Measurements from ENCODE around the gene CACTIN.
"Not testable (repeated sequence)": the region's sequence is repeated elsewhere in the genome, so short reads cannot be mapped to it uniquely, and the experiment has no call there.

Gene CACTIN

GRCh38 chr19:3626473-3627350, at the start of gene CACTIN:
TSS of gene CACTIN (minus strand) at chr19:3626790. CDS start at chr19:3626762, 28 bp downstream.
- DNase-seq: peak; percentile 87 to 97

- DNase-seq: no peak
These were observed 48.4 kb upstream of the CACTIN start for GRCh38 chr19:3674784-3675543.

GRCh38 chr19:3673506-3674439, 47.2 kb upstream of the CACTIN start:
- no peak for DNase-seq

GRCh38 chr19:3672993-3673392, 46.4 kb upstream of the CACTIN start:
- no peak for DNase-seq

- DNase-seq: no peak
These were observed 46.0 kb upstream of the CACTIN start for GRCh38 chr19:3672575-3672948.

GRCh38 chr19:3671680-3672574, 45.3 kb upstream of the CACTIN start:
- DNase-seq: no peak

- DNase-seq: no peak
These were observed 44.4 kb upstream of the CACTIN start for GRCh38 chr19:3670796-3671679.

GRCh38 chr19:3669947-3670795, 43.6 kb upstream of the CACTIN start:
- no peak for DNase-seq

GRCh38 chr19:3669082-3669946, 42.7 kb upstream of the CACTIN start:
- DNase-seq: no peak

GRCh38 chr19:3668331-3669081, 41.9 kb upstream of the CACTIN start:
- DNase-seq: no peak

- DNase-seq: no peak
These were observed 41.2 kb upstream of the CACTIN start for GRCh38 chr19:3667766-3668165.

GRCh38 chr19:3667037-3667638, 40.5 kb upstream of the CACTIN start:
- DNase-seq: no peak

- not testable (repeated sequence) for DNase-seq
These were observed 39.9 kb upstream of the CACTIN start for GRCh38 chr19:3666545-3666856.

- DNase-seq: peak in 1 of 2 experiments; percentile 17
These were observed 39.3 kb upstream of the CACTIN start for GRCh38 chr19:3665681-3666544.

- no peak for DNase-seq
These were observed 38.5 kb upstream of the CACTIN start for GRCh38 chr19:3664879-3665642.

- DNase-seq: no peak
These were observed 37.2 kb upstream of the CACTIN start for GRCh38 chr19:3663838-3664237.
